HG03439 (cell line): ENCODE measurements around the gene RAB4B.
"Not testable (repeated sequence)": the region's sequence is repeated elsewhere in the genome, so short reads cannot be mapped to it uniquely, and the experiment has no call there.

Experiments
- ATAC-seq: cut with Tn5 transposase; IDR thresholded peaks from one replicate; pipeline ENCODE4 v1.9.1; 2021; ENCODE audit warnings: mild to moderate bottlenecking, moderate library complexity; ENCODE audit not compliant: unreplicated experiment

RAB4B gene

GRCh38 chr19:40776932-40777644 is 959 bp upstream of the RAB4B start:
- peak; percentile 68 for ATAC-seq

GRCh38 chr19:40777645-40777936 is 456 bp upstream of the RAB4B start:
- ATAC-seq: no peak

- ATAC-seq: no peak
Measured at GRCh38 chr19:40778706-40779284, 748 bp downstream of the RAB4B start.

- no peak for ATAC-seq
Measured at GRCh38 chr19:40780582-40780981, 2.5 kb downstream of the RAB4B start.

GRCh38 chr19:40781140-40781539 is 3.1 kb downstream of the RAB4B start:
- no peak for ATAC-seq

GRCh38 chr19:40783711-40784110 is 5.7 kb downstream of the RAB4B start:
- ATAC-seq: no peak

- ATAC-seq: not testable (repeated sequence)
Measured at GRCh38 chr19:40784146-40784545, 6.1 kb downstream of the RAB4B start.

- no peak for ATAC-seq
Measured at GRCh38 chr19:40785526-40785925, 7.5 kb downstream of the RAB4B start.

GRCh38 chr19:40786060-40787037 is 8.3 kb downstream of the RAB4B start:
- ATAC-seq: no peak

GRCh38 chr19:40791349-40791748 is 13.3 kb downstream of the RAB4B start:
- ATAC-seq: no peak

- no peak for ATAC-seq
Measured at GRCh38 chr19:40791996-40792395, 13.9 kb downstream of the RAB4B start.

GRCh38 chr19:40797166-40797962 is 19.3 kb downstream of the RAB4B start:
- no peak for ATAC-seq

GRCh38 chr19:40797963-40798682 is 20.1 kb downstream of the RAB4B start:
- ATAC-seq: peak; percentile 20

GRCh38 chr19:40798683-40799557 is 20.9 kb downstream of the RAB4B start, which contains the start of gene EGLN2:
Gene EGLN2, plus strand, starts transcription at chr19:40799191. Its CDS starts 1,382 bp downstream, at chr19:40800573.
- peak; percentile 80 for ATAC-seq

GRCh38 chr19:40799558-40800338 is 21.7 kb downstream of the RAB4B start:
- ATAC-seq: no peak

- ATAC-seq: no peak
Measured at GRCh38 chr19:40800339-40800996, 22.4 kb downstream of the RAB4B start.

- ATAC-seq: no peak
Measured at GRCh38 chr19:40800997-40801377, 22.9 kb downstream of the RAB4B start.
